ENCODE measurements around the gene KCNA3. TPM values are rescaled to one million over a fixed set of nuclear protein-coding genes. Genes with fewer than 3 reads are reported as not detected.

KCNA3 gene
- total and polyA plus RNA-seq, 2 of the 8 experiments (the other 6 are each of a cell fraction or from before 2014, with no cell fraction given): 0.95 to 1.1 TPM

DNA sequence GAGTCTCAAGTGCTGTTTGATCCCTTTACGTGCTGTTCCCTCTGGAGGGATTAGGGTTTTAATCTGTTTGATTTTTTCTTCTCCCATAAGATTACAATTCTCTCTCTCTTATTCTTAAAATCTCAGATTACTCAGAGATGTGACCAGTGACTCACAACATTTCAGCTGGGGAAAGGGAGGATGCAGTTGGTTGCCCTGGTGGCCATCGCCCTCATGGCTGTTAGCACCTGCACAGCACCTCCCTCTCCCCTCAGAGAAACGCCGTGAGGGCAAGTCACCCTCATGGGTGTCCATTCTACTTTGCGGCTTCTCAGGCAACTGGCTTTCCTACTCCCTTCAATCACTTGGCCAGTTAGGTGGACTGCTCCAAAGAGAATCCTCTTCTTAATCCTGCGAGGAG is 42.4 kb upstream of the KCNA3 start (continued):
- TF ChIP-seq SRF (IDR thresholded peaks at IDR 0.05; ENCODE audit: low read depth, low read length) (no peak), GTF2F1 (IDR thresholded peaks at IDR 0.05; ENCODE audit: borderline replicate concordance, low read depth, low read length) (no peak), SP2 (IDR thresholded peaks at IDR 0.05; ENCODE audit: low read length) (no peak), GABPA (IDR thresholded peaks at IDR 0.05; ENCODE audit: borderline replicate concordance, insufficient read depth, low read length) (no peak), TEAD4 (IDR thresholded peaks at IDR 0.05; ENCODE audit: low read depth, low read length) (no peak), ASH2L (IDR thresholded peaks at IDR 0.05; ENCODE audit: low read length) (no peak), KDM1A (IDR thresholded peaks at IDR 0.05; ENCODE audit: borderline replicate concordance, low read length) (no peak)
- TF ChIP-seq, protein P1, sequence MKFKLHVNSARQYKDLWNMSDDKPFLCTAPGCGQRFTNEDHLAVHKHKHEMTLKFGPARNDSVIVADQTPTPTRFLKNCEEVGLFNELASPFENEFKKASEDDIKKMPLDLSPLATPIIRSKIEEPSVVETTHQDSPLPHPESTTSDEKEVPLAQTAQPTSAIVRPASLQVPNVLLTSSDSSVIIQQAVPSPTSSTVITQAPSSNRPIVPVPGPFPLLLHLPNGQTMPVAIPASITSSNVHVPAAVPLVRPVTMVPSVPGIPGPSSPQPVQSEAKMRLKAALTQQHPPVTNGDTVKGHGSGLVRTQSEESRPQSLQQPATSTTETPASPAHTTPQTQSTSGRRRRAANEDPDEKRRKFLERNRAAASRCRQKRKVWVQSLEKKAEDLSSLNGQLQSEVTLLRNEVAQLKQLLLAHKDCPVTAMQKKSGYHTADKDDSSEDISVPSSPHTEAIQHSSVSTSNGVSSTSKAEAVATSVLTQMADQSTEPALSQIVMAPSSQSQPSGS (IDR thresholded peaks at IDR 0.05; ENCODE audit: low read length): no peak
- TF ChIP-seq, protein P2, sequence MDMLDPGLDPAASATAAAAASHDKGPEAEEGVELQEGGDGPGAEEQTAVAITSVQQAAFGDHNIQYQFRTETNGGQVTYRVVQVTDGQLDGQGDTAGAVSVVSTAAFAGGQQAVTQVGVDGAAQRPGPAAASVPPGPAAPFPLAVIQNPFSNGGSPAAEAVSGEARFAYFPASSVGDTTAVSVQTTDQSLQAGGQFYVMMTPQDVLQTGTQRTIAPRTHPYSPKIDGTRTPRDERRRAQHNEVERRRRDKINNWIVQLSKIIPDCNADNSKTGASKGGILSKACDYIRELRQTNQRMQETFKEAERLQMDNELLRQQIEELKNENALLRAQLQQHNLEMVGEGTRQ (IDR thresholded peaks at IDR 0.05; ENCODE audit: low read length): no peak
